Kidney (tissue), 14 donors: ENCODE data around the gene CLP1. TPM values are rescaled to one million over a fixed set of nuclear protein-coding genes. Genes with fewer than 3 reads are reported as not detected.

Source experiments
- DNase-seq, 5 donors: peaks; one replicate each; pipeline ENCODE4 v3.0.0-alpha.2; 2013 to 2020
- FAIRE-seq: peaks from 2 replicates; lab custom pipeline; 2012; peaks lifted over from hg19 to GRCh38; lab: Jason Lieb, UNC
- H3K27ac ChIP-seq, 2 donors: one replicate each; pipeline ENCODE4 v1.7.0; 2013; ENCODE audit warnings: low read depth in 2 of 2, low read length in 2 of 2, inconsistent platforms in 1 of 2
- H3K27me3 ChIP-seq: one replicate; pipeline ENCODE4 v1.7.1; 2013; ENCODE audit warnings: low read length, inconsistent platforms; ENCODE audit not compliant: control insufficient read depth, insufficient read depth
- H3K36me3 ChIP-seq, 3 donors: one replicate each; pipeline versions ENCODE4 v1.7.0 to v1.7.1; 2013; ENCODE audit warnings: low read length in 3 of 3, control low read depth in 1 of 3, inconsistent platforms in 1 of 3; ENCODE audit not compliant: insufficient read depth in 3 of 3, control insufficient read depth in 2 of 3
- H3K4me1 ChIP-seq, 3 donors: one replicate each; pipeline versions ENCODE4 v1.7.0 to v1.7.1; 2013; ENCODE audit warnings: low read length in 3 of 3, inconsistent platforms in 1 of 3, low read depth in 1 of 3; ENCODE audit not compliant: control insufficient read depth in 2 of 3, insufficient read depth in 2 of 3
- H3K4me3 ChIP-seq, 3 donors: one replicate each; pipeline versions ENCODE4 v1.7.0 to v1.8.1; 2013; ENCODE audit warnings: low read length in 3 of 3, control low read depth in 1 of 3, inconsistent platforms in 1 of 3
- H3K9ac ChIP-seq, 3 donors: one replicate each; pipeline versions ENCODE4 v1.7.0 to v1.7.1; 2013; ENCODE audit warnings: low read length in 3 of 3, control low read depth in 1 of 3, inconsistent platforms in 1 of 3
- H3K9me3 ChIP-seq, 3 donors: one replicate each; pipeline versions ENCODE4 v1.7.0 to v1.7.1; 2013; ENCODE audit warnings: low read length in 3 of 3, control low read depth in 1 of 3, inconsistent platforms in 1 of 3; ENCODE audit not compliant: control insufficient read depth in 2 of 3, insufficient read depth in 1 of 3
- intact Hi-C: fragments of 100-400 bp; cut with DNase I; formaldehyde crosslinking; loops from one replicate; pipeline ENCODE4 v1.11.1; 2022
- polyA plus RNA-seq: library from polyadenylated mRNA; stranded (reverse); fragments of 350-450 nt; fragmentation: Illumina TruSeq; extraction: RNeasy Lipid Tissue Mini Kit (QIAGEN cat#74804); gene quantifications from one replicate; pipeline ENCODE4 v1.2.3, GENCODE V29; 2014; ENCODE audit warnings: low read depth, low replicate concordance; ENCODE audit not compliant: insufficient read depth
- total RNA-seq: library from RNA; stranded (reverse); fragmentation: NEBNext Ultra II Directional; extraction: Animal tissue kit (Norgen Biotek cat#: 25700); gene quantifications from one replicate; pipeline ENCODE4 v1.2.1, GENCODE V29; 2021
- TF ChIP-seq, protein P1 (sequence below): IDR thresholded peaks from 3 replicates; pipeline ENCODE4 v1.5.1; 2012; ENCODE audit warnings: mild to moderate bottlenecking, moderate library complexity, borderline replicate concordance; ENCODE audit not compliant: insufficient read depth; ENCODE audit errors: extremely low read depth
- donor health status: control.
- donor health status: control.
- donor health status: control.
- donor health status: control.
- donor health status: control.
- donor health status: DM: yes; HTN: yes; CAD: no.
- donor health status: Normal renal cell carcinoma (clear cell type).

The CLP1 gene
- total and polyA plus RNA-seq, 2 donors from 2014 or later = 8.5 to 12.2 TPM

DNA sequence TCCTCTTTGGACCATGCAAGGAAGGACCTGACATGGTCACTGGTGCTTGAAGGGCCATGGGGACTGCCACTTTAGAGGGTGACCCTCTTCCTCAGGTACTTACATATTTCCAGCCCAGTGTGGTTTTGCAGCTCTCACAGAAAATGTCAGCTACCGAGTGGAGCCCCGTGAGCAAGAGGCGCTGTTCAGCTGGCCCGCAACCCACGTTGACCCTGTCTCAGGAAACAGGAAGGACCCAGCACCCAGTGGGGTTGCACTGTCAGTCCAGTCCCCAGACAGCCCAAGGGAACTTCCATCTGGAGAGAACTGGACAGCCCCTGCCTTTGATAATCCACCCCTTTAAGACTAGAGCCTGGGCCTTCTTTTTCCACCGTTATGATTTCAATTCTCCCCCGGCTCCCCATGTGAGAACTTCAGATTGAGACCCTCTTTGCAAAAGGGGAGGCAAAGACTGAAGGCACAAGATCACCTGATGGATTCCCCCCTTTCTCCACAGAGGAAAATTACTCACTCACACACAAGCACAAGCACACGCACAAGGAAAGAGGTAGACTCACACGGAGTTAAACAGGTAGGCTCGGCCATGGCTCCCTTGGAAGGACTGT, 11.3 kb upstream of the CLP1 start:
- Histone ChIP-seq H3K9me3 (no peaks in the 10 kb centered on the region), H3K27ac (no peak overlapping the region)
- DNase-seq = peak in 1 of 5 donors; percentile 25

DNA sequence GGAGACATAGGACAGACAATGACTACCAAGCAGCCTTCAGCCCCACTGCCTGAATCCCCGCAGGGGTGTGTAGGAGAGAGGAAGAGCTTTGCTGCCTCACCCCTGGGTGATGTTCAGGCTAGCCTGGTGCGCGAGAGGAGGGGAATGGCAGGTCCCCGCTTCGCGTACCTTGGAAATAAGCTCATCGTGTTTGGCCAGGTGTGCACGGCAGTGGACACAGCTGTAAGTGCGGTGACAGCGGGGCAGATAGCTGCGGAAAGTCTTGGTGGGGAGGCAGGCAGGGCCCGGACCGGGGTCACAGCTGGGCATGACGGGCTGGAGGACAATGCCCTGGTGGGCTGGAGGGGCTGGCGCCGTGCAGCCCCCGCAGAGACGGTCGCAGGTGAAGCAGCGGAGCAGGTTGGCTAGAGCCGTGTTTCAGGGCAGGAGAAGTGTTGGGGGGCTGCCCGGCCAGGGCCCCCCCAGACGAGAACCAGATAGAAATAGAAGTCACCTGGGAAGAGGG, 10.7 kb upstream of the CLP1 start:
- Histone ChIP-seq H3K4me1 (peaks cover 3 to 28% (median 5%) of the 10 kb centered on the region in 3 donors), H3K4me3 (no peak overlapping the region), H3K9me3 (no peaks in the 10 kb centered on the region), H3K27ac (no peak overlapping the region), H3K9ac (no peak overlapping the region), H3K27me3 (peaks cover 7% of the 10 kb centered on the region), H3K36me3 (no peaks in the 10 kb centered on the region)
- FAIRE-seq = no peak
- TF ChIP-seq, protein P1, sequence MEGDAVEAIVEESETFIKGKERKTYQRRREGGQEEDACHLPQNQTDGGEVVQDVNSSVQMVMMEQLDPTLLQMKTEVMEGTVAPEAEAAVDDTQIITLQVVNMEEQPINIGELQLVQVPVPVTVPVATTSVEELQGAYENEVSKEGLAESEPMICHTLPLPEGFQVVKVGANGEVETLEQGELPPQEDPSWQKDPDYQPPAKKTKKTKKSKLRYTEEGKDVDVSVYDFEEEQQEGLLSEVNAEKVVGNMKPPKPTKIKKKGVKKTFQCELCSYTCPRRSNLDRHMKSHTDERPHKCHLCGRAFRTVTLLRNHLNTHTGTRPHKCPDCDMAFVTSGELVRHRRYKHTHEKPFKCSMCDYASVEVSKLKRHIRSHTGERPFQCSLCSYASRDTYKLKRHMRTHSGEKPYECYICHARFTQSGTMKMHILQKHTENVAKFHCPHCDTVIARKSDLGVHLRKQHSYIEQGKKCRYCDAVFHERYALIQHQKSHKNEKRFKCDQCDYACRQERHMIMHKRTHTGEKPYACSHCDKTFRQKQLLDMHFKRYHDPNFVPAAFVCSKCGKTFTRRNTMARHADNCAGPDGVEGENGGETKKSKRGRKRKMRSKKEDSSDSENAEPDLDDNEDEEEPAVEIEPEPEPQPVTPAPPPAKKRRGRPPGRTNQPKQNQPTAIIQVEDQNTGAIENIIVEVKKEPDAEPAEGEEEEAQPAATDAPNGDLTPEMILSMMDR = no peak
- peak in 4 of 5 donors; percentile 39 to 71 (median 53) for DNase-seq
- intact Hi-C loops = no loop called here

More for the DNA sequence above, 11.3 kb upstream of the CLP1 start:
- no peak for FAIRE-seq
- H3K4me3 ChIP-seq = no peak overlapping the region
- peaks cover 7% of the 10 kb centered on the region for H3K27me3 ChIP-seq
- TF ChIP-seq, protein P1 = no peak
- H3K36me3 ChIP-seq = no peaks in the 10 kb centered on the region
- intact Hi-C loops = no loop called here
- peaks cover 3 to 28% (median 5%) of the 10 kb centered on the region in 3 donors for H3K4me1 ChIP-seq
- H3K9ac ChIP-seq = no peak overlapping the region

DNA sequence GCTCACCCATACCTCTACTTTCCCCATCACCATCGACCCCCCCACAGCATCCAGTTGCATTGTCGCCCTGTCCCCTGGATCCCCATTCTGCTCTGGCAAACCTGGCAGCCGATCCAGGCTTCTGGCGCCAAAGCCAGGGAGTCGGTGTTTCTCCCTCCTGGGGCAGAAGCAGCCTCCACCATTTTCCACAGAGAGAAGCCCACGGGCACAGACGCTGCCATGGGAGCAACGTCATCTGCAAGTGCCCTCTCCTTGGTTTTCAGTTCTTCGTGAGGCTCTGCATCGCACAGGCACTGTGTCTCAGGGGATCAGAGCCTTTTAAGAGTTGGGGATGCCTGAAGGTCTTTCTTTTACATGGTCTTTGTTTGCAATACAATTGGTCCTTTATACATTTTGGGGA, 10.2 kb upstream of the CLP1 start:
- Histone ChIP-seq H3K4me3 (no peak overlapping the region), H3K27me3 (peaks cover 7% of the 10 kb centered on the region), H3K4me1 (peaks cover 3 to 28% (median 5%) of the 10 kb centered on the region in 3 donors), H3K9me3 (no peaks in the 10 kb centered on the region), H3K36me3 (no peaks in the 10 kb centered on the region), H3K9ac (no peak overlapping the region), H3K27ac (no peak overlapping the region)
- TF ChIP-seq, protein P1 = no peak
- peak in 4 of 5 donors; percentile 37 to 77 (median 43) for DNase-seq
- intact Hi-C loops = no loop called here
- no peak for FAIRE-seq
